HepG2 (cell line): ENCODE measurements around the gene CCDC158. TPM values are rescaled to one million over a fixed set of nuclear protein-coding genes. Genes with fewer than 3 reads are reported as not detected.

ENCODE experiments used
- ATAC-seq: fragments of 200-7000 bp; cut with Tn5 transposase; 3 replicates; pipeline ENCODE4 v1.9.1; 2020; ENCODE audit warnings: mild to moderate bottlenecking, moderate library complexity
- BruUV-seq: library from RNA; stranded (reverse); fragments of 400-500 nt; replicated peaks from 2 replicates; lab custom pipeline; 2021; lab: Mats Ljungman, UMichigan
- CTCF ChIA-PET: fragments of 300-600 bp; formaldehyde crosslinking; extraction: SDS; loops from one replicate; lab custom pipeline; 2021; ENCODE audit warnings: low total read pairs, inconsistent platforms, low intra/inter-chr PET ratio; lab: Yijun Ruan, JAX
- POLR2A ChIA-PET: fragments of 350-600 bp; sonication (Branson Sonifier 250); formaldehyde crosslinking; loops from one replicate; lab custom pipeline; 2020; ENCODE audit warnings: antibody characterized with exemption, inconsistent platforms; lab: Yijun Ruan, JAX
- DNase-seq: peaks from one replicate; pipeline ENCODE4 v3.0.0-alpha.2; 2015; ENCODE audit warnings: low spot score
- FAIRE-seq: peaks from 3 replicates; lab custom pipeline; 2011; peaks lifted over from hg19 to GRCh38; lab: Jason Lieb, UNC
- H2AFZ ChIP-seq: one replicate; pipeline ENCODE4 v1.6.1; 2011; ENCODE audit warnings: low read length, inconsistent platforms
- H3K27ac ChIP-seq: fragments of 300-600 bp; 3 replicates; pipeline ENCODE4 v1.8.0; 2011; ENCODE audit warnings: mixed run types, mild to moderate bottlenecking, mixed read lengths, low read length, inconsistent platforms; ENCODE audit not compliant: insufficient read depth; ENCODE audit errors: extremely low read length
- H3K27me3 ChIP-seq, 2 experiments: fragments of 200-600 bp in 1 of 2; 2 replicates in 1 of 2; 3 replicates in 1 of 2; pipeline versions ENCODE4 v1.6.0 to v1.8.0; 2011; ENCODE audit warnings: low read length in 2 of 2, mild to moderate bottlenecking in 2 of 2, moderate library complexity in 2 of 2, inconsistent platforms in 1 of 2; ENCODE audit not compliant: insufficient read depth in 2 of 2, control insufficient read depth in 1 of 2
- H3K36me3 ChIP-seq, 2 experiments: fragments of 200-600 bp in 1 of 2; replicated peaks in 1 of 2; 2 replicates in 1 of 2; 3 replicates in 1 of 2; pipeline versions ENCODE4 v1.5.1 to v1.8.0; 2011; ENCODE audit warnings: low read length in 2 of 2, inconsistent platforms in 1 of 2; ENCODE audit not compliant: insufficient read depth in 2 of 2, control insufficient read depth in 1 of 2
- H3K4me1 ChIP-seq: 2 replicates; pipeline ENCODE4 v1.5.1; 2012; ENCODE audit warnings: low read length, inconsistent platforms; ENCODE audit not compliant: insufficient read depth
- H3K4me2 ChIP-seq: 2 replicates; pipeline ENCODE4 v1.6.0; 2011; ENCODE audit warnings: low read depth, low read length, inconsistent platforms
- H3K4me3 ChIP-seq, 3 experiments: fragments of 200-600 bp in 1 of 3; sonication (generic), shearing (Covaris generic) in 1 of 3; replicated peaks in 1 of 3; 2 replicates each; pipeline ENCODE4 v1.5.1; 2011 to 2016; ENCODE audit warnings: low read length in 3 of 3, inconsistent platforms in 2 of 3, low read depth in 2 of 3, mild to moderate bottlenecking in 2 of 3, control low read depth in 1 of 3, mixed read lengths in 1 of 3; ENCODE audit not compliant: insufficient read depth in 1 of 3
- H3K79me2 ChIP-seq: one replicate; pipeline ENCODE4 v1.6.1; 2011; ENCODE audit warnings: low read length, inconsistent platforms; ENCODE audit not compliant: insufficient read depth
- H3K9ac ChIP-seq: 2 replicates; pipeline ENCODE4 v1.6.0; 2011; ENCODE audit warnings: mild to moderate bottlenecking, low read depth, low read length, inconsistent platforms; ENCODE audit not compliant: insufficient read depth
- H3K9me3 ChIP-seq: 2 replicates; pipeline ENCODE4 v1.5.1; 2012; ENCODE audit warnings: mild to moderate bottlenecking, low read length
- H4K20me1 ChIP-seq: 2 replicates; pipeline ENCODE4 v1.6.0; 2011; ENCODE audit warnings: inconsistent platforms, mild to moderate bottlenecking, low read length, moderate library complexity; ENCODE audit not compliant: insufficient read depth
- ATF2 ChIP-seq: sonication (generic); formaldehyde crosslinking; IDR thresholded peaks from 2 replicates; pipeline ENCODE4 v1.4.0; 2020; ENCODE audit warnings: missing genetic modification reagents
- KLF13 ChIP-seq: sonication (generic); formaldehyde crosslinking; IDR thresholded peaks from 2 replicates; pipeline ENCODE4 v1.4.0; 2020; ENCODE audit warnings: mild to moderate bottlenecking, missing genetic modification reagents
- MZF1 ChIP-seq: sonication (generic); formaldehyde crosslinking; IDR thresholded peaks from 2 replicates; pipeline ENCODE4 v1.8.1; 2023; ENCODE audit warnings: mild to moderate bottlenecking, missing genetic modification reagents, borderline replicate concordance
- RXRB ChIP-seq: IDR thresholded peaks from 2 replicates; pipeline ENCODE4 v1.6.1; 2016; ENCODE audit warnings: borderline replicate concordance, missing genetic modification reagents, missing compliant biosample characterization
- SIX1 ChIP-seq: sonication (generic); formaldehyde crosslinking; IDR thresholded peaks from 2 replicates; pipeline ENCODE4 v1.4.0; 2020; ENCODE audit warnings: missing genetic modification reagents, borderline replicate concordance
- TBX3 ChIP-seq: fragments of 450-650 bp; IDR thresholded peaks from 2 replicates; pipeline ENCODE4 v1.6.1; 2017; ENCODE audit warnings: antibody characterized with exemption, mild to moderate bottlenecking, inconsistent platforms, borderline replicate concordance
- THAP11 ChIP-seq: IDR thresholded peaks from 2 replicates; pipeline ENCODE4 v1.6.1; 2016; ENCODE audit warnings: missing biosample characterization, missing genetic modification reagents
- TP53 ChIP-seq: sonication (generic); formaldehyde crosslinking; conservative IDR thresholded peaks from 2 replicates; pipeline ENCODE4 v1.4.0; 2020; ENCODE audit warnings: missing genetic modification reagents
- ZBTB42 ChIP-seq: sonication (generic); formaldehyde crosslinking; IDR thresholded peaks from 2 replicates; pipeline ENCODE4 v1.5.0; 2020; ENCODE audit warnings: mild to moderate bottlenecking, missing genetic modification reagents
- ZNF224 ChIP-seq: sonication (generic); formaldehyde crosslinking; IDR thresholded peaks from 2 replicates; pipeline ENCODE4 v1.5.0; 2020; ENCODE audit warnings: mild to moderate bottlenecking, missing genetic modification reagents
- ZNF24 ChIP-seq: fragments of 450-650 bp; IDR thresholded peaks from 2 replicates; pipeline ENCODE4 v1.6.1; 2017; ENCODE audit warnings: antibody characterized with exemption, mild to moderate bottlenecking
- ZNF407 ChIP-seq: sonication (generic); formaldehyde crosslinking; IDR thresholded peaks from one replicate; pipeline ENCODE4 v1.5.1; 2020; ENCODE audit warnings: mild to moderate bottlenecking, missing genetic modification reagents; ENCODE audit errors: not compliant biosample characterization
- in situ Hi-C: cut with HindIII; loops from 2 replicates; pipeline ENCODE4 v1.10.0; 2017; ENCODE audit warnings: low pct_unique_long_range_greater_than_20kb; ENCODE audit not compliant: extremely low pct_ligation_motif_present
- intact Hi-C: fragments of 100-400 bp; cut with micrococcal nuclease; formaldehyde crosslinking; loops from one replicate; pipeline ENCODE4 v1.10.0; 2022; ENCODE audit not compliant: unreplicated experiment
- polyA plus RNA-seq, 8 experiments: library from polyadenylated mRNA; depleted of rRNA in 3 of 8; stranded (reverse) in 7 of 8; unstranded in 1 of 8; fragments of >200 nt; fragmentation: Illumina TruSeq in 4 of 8; extraction: Trizol in 4 of 8; gene quantifications; 2 replicates each; pipeline versions ENCODE4 v1.2.1 to v1.2.3, GENCODE V29; 2011 to 2016; ENCODE audit warnings: low read depth in 4 of 8, missing spikeins in 1 of 8, mixed read lengths in 1 of 8; ENCODE audit not compliant: insufficient read depth in 1 of 8
- total RNA-seq, 5 experiments: library from RNA; depleted of rRNA; stranded (reverse); fragments of >200 nt; fragmentation: Illumina TruSeq; extraction: Trizol; gene quantifications; 2 replicates each; pipeline ENCODE4 v1.2.3, GENCODE V29; 2016; ENCODE audit warnings: low read depth in 1 of 5
- TF ChIP-seq, protein P1 (sequence below): sonication (generic); formaldehyde crosslinking; IDR thresholded peaks from 2 replicates; pipeline ENCODE4 v1.5.0; 2020; ENCODE audit warnings: missing genetic modification reagents, mild to moderate bottlenecking, borderline replicate concordance
- TF ChIP-seq, protein P2 (sequence below): sonication (generic); formaldehyde crosslinking; IDR thresholded peaks from 2 replicates; pipeline ENCODE4 v1.4.0; 2020; ENCODE audit warnings: missing genetic modification reagents, mild to moderate bottlenecking, borderline replicate concordance

CCDC158 gene
- total and polyA plus RNA-seq, 2 of the 13 experiments (the other 11 are each of a cell fraction or from before 2014, with no cell fraction given) = not detected

DNA sequence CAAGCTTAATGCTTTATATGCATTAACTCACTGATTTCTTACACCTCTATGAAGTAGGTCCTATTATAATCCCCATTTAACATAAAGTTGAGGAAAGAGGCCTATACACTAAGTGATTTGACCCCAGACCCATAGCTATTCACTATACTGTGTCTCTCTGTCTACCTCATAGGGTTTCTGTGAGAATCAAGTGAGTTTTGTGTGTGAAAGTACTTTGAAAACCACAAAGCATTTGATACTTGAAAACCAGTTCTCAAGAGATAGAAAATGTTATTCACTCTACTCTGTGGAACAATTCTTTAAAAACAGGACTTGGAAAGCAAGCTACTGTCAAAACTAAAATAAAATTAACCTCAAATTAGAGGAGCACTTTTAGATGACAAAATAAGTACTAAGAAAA lies 49.1 kb upstream of the CCDC158 start:
- no TSS peak for BruUV-seq
- no peak for FAIRE-seq
- CTCF ChIA-PET = no interaction called here
- no peak for TF ChIP-seq ATF2 (CRISPR knock-in tag)
- no peak for TF ChIP-seq KLF13 (CRISPR knock-in tag)
- TF ChIP-seq, protein P1, sequence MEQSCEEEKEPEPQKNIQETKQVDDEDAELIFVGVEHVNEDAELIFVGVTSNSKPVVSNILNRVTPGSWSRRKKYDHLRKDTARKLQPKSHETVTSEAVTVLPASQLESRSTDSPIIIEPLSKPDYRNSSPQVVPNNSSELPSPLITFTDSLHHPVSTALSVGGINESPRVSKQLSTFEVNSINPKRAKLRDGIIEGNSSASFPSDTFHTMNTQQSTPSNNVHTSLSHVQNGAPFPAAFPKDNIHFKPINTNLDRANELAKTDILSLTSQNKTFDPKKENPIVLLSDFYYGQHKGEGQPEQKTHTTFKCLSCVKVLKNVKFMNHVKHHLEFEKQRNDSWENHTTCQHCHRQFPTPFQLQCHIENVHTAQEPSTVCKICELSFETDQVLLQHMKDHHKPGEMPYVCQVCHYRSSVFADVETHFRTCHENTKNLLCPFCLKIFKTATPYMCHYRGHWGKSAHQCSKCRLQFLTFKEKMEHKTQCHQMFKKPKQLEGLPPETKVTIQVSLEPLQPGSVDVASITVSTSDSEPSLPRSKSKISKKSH (CRISPR knock-in tag) = no peak
- TF ChIP-seq ZNF24 = no peak
- TF ChIP-seq ZBTB42 = no peak
- no peak for TF ChIP-seq RXRB (CRISPR knock-in tag)
- TF ChIP-seq, protein P2, sequence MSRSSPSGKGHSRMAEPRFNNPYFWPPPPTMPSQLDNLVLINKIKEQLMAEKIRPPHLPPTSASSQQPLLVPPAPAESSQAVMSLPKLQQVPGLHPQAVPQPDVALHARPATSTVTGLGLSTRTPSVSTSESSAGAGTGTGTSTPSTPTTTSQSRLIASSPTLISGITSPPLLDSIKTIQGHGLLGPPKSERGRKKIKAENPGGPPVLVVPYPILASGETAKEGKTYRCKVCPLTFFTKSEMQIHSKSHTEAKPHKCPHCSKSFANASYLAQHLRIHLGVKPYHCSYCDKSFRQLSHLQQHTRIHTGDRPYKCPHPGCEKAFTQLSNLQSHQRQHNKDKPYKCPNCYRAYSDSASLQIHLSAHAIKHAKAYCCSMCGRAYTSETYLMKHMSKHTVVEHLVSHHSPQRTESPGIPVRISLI = no peak
- no peak for TF ChIP-seq TP53 (CRISPR knock-in tag)
- no peak for TF ChIP-seq MZF1 (CRISPR knock-in tag)
- no peak for TF ChIP-seq THAP11
- no peak for TF ChIP-seq SIX1 (CRISPR knock-in tag)
- no peak for TF ChIP-seq ZNF224 (CRISPR knock-in tag)
- TF ChIP-seq TBX3 = no peak
- TF ChIP-seq ZNF407 (CRISPR knock-in tag) = no peak

More for the DNA sequence above, 49.1 kb upstream of the CCDC158 start:
- H3K36me3 ChIP-seq = no peaks in the 10 kb centered on the region
- H3K27me3 ChIP-seq = no peaks in the 10 kb centered on the region
- H3K9ac ChIP-seq = no peak overlapping the region
- in situ Hi-C loops = no loop called here
- H3K27ac ChIP-seq = no peak overlapping the region
- H3K4me2 ChIP-seq = no peak overlapping the region
- H3K4me3 ChIP-seq = no peak overlapping the region
- ATAC-seq = no peak
- H4K20me1 ChIP-seq = no peaks in the 10 kb centered on the region
- POLR2A ChIA-PET = no interaction called here
- no peaks in the 10 kb centered on the region for H3K9me3 ChIP-seq
- no peaks in the 10 kb centered on the region for H3K4me1 ChIP-seq
- intact Hi-C loops = no loop called here
- no peak for DNase-seq
- H3K79me2 ChIP-seq = no peaks in the 10 kb centered on the region
- H2AFZ ChIP-seq = no peak overlapping the region
